HG02884 (cell line): ENCODE measurements around the gene DUSP10.

Experiments
- ATAC-seq: cut with Tn5 transposase; IDR thresholded peaks from one replicate; pipeline ENCODE4 v1.9.1; 2021; ENCODE audit warnings: mild to moderate bottlenecking, moderate library complexity; ENCODE audit not compliant: unreplicated experiment

Gene DUSP10

GRCh38 chr1:221741703-221742554, at the start of gene DUSP10:
Gene DUSP10 (minus strand): TSS chr1:221742089. CDS start chr1:221739744, 2,345 bp downstream.
- ATAC-seq = peak; percentile 85

GRCh38 chr1:221788466-221788865, 46.6 kb upstream of the DUSP10 start:
- no peak for ATAC-seq

GRCh38 chr1:221786647-221787046, 44.8 kb upstream of the DUSP10 start:
- ATAC-seq = no peak

- ATAC-seq = no peak
Measured at GRCh38 chr1:221783936-221784335, 42.0 kb upstream of the DUSP10 start.

DNA sequence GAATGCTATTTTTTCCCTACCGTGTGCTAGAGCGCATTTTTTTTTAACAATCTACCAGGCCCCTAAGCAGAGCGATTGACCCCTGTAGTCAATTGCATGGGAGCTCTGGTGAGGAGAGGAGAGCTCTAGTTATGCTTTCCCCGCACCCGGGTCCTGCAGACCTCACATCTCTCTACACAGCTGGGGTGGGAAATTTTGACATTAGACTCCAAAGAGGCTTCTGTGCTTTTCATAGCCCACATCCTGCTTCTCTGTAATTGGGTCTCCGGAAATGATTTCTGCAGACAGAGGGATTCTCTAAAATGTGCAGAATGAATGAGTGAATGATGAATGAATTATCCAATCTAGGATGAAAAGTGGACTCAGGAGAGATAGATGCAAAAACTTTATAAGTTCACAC, 41.5 kb upstream of the DUSP10 start:
- no peak for ATAC-seq

GRCh38 chr1:221782970-221783369, 41.1 kb upstream of the DUSP10 start:
- ATAC-seq = no peak

DNA sequence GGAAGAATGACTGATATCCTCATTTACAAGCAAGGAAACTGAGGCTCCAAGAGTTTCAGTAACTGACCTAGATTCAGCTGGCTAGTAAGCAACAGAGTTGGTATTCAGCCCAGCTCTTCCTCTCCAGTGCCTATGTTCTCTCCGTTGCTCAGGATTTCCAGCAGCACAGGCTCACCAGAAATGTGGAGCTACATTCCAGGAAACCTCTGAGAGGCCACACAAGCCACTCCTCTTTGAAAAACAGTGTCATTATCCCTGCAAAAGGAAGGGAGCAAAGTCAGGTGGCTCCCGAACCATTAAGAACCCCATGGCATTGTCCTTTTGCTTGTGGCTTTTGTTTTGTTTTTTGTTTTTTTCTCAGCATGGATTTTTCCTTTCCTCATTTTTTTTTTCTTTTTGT, 40.6 kb upstream of the DUSP10 start:
- ATAC-seq = no peak

DNA sequence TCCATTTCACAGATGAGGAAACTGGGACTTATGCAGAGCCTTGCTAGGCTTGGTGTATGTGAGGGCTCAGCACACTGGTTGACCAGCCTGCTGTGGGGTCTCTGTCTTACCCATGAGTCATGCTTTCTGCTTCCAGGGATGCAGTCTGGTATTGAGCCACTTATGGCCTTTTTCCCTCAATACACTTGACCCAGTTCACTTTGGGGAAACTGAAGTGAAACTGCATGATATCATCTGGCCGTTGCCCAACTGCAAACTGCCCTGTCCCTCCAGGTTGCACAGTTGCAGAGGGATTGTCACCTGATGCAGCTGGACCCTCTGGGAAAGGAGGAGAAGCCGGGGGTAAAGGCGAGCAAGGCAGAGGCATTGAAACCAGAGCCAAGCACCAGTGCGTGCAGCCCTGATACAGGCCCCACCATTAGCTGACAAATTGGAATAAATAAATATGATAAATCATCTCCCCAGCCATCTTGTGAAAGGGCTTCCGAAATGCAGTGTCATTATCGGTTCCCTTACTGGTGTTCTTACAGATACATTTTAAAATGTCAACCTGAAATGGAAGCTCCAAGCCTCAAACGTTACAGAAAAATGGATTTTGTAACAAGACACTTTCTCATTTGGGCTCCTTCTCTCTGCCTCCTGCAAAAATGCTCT, 39.3 kb upstream of the DUSP10 start:
- ATAC-seq = no peak

GRCh38 chr1:221780175-221780574, 38.3 kb upstream of the DUSP10 start:
- ATAC-seq = no peak

GRCh38 chr1:221779771-221780170, 37.9 kb upstream of the DUSP10 start:
- ATAC-seq = no peak

DNA sequence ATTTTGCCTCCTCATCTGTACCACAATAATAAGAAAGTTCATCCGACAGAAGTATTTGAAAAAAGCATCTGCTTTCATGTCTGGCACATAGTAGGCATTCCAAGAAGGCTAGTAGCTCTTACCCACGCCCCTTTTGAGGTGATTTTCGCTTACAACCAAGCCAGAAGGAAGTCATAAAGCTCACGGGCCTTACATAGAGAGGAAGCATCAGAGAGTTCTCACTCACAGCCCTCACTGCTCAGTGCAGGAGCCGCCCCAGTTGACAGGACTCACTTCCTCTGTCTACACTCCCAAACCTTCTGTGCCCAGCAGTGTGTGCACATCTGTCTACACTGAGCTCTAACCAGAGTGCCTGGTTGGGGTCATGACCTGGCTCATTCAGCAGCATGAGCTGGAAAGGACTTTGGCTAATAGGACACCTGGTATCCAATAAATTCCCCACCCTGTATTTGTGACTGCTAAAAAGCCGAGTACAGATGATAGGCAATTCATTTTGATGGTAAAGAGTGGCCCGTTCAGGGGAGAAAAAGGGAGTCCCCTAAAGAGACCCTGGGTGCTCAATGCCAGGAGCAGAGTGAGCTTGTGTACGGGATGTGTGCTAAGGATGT, 36.8 kb upstream of the DUSP10 start:
- ATAC-seq = peak; percentile 25

DNA sequence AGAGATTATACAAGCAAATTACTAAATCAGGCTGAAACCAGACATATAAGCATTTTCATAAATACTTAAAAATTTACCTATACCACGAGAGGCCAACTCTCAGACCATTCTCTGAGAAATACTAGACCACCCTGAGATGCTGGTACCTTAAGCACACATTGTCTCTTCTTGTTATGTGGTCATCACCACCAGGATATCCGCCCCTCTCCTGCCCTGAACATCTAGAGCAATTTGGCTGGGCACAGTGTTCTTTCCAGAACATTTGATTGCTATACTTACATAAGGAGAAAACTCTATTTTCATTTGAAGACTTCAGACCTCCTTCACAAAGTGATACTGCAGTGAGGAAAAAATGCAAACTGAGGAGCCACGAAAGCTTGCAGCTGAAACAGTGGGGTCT, 36.2 kb upstream of the DUSP10 start:
- peak; percentile 13 for ATAC-seq

DNA sequence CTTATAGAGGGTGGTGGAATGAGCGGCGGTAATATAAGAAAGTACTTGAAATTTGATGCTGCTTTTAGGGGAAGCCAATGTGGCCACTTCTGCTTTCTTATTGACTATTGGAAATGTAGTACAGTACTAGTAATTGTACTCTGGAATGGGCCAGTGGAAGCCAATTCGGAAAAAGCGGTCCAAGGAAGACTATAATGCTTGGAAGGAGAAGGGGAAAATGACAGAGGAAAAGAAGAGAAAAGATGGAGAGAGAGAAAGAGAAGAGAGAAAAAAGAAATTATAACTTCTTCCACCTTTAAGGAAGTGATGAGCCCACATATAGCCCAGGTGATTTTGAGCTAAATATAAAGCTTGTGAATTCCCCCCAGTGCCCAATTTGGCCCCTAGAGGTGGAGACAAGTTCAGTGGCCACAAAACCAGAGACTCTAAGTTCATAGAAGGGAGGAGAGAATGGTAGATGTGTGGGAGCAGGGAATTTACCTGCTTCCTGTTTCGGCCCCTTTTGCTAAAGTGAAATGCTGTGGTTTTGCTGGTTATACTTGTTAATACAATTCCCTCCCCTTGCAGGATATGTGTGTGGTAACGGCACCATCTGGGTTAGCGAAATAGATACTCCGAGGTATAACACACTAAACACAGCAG, 35.7 kb upstream of the DUSP10 start:
- ATAC-seq = peak; percentile 63

- peak; percentile 32 for ATAC-seq
Measured at GRCh38 chr1:221776495-221777301, 34.8 kb upstream of the DUSP10 start.

DNA sequence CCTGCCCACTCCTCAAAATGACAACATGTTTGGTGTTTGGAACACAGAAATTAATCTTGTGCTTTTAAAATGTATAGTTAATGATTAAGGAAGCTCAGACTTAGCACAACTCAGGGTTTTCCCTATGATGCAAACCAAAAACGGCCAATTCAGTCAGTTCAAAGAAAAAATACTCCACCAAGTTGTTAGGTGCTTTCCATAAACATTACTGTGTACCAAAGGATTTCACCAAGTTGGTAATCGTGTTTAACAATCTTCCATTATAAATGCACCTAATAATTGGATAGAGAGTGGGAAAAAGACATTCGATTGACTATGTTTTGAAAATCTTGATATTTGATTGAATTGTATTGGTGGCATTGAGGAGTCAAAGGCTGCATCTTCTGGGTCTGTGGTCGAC, 33.3 kb upstream of the DUSP10 start:
- ATAC-seq = no peak

GRCh38 chr1:221774054-221774842, 32.4 kb upstream of the DUSP10 start:
- ATAC-seq = no peak

DNA sequence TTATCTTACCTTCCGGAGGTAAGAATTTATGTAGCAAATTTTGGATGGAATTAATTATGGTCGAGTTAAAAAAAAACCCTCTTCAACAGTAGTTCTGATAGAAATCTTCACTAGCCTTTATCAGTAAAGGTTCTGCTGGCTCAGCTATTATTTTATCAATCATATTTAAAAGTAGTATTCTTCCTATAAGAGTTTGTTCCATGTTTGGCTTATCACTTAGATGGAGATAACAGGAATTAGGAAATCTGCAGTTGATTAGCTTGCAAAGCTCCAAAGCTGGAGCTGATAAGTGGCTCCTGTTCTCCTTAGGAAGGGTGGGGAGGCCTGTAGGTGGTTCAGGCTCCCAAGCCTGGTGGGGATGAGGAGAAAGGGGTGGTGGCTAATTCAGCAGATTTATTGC, 31.5 kb upstream of the DUSP10 start:
- no peak for ATAC-seq

DNA sequence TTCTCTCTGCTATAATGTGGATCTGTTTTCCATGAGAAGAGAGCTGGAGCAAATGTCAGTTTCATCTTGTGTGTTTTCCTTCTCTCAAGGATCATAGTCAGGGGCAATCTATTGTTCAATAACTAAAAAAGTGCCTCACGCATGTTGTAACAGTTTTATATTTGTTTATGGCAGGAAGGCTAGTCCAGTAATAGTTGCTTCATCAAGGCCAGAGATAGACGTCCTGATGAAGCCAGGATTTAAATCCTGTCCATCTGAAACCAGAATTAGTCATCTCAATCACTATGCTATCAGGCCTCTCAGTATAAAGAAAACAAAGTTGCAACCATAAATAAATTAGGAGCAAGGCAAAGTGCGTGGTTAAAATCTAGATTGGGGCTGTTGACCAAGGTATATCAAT, 30.2 kb upstream of the DUSP10 start:
- ATAC-seq = no peak

GRCh38 chr1:221768444-221769066, 26.7 kb upstream of the DUSP10 start:
- ATAC-seq = no peak
